KOPT-K1 (cell line): ENCODE results near the gene COPB2.
A peak's percentile ranks its signal among the peaks of the same experiment; 100 is the strongest.
"Not testable (repeated sequence)": the region's sequence is repeated elsewhere in the genome, so short reads cannot be mapped to it uniquely, and the experiment has no call there.

ENCODE experiments used
- H3K27ac ChIP-seq: fragments of 200-600 bp; sonication (generic); 2 replicates; pipeline ENCODE4 v1.5.1; 2016; ENCODE audit warnings: antibody characterized with exemption, mild to moderate bottlenecking, low read depth, low read length; ENCODE audit not compliant: poor library complexity, severe bottlenecking
- H3K36me3 ChIP-seq: fragments of 200-600 bp; sonication (generic); 2 replicates; pipeline ENCODE4 v1.5.1; 2017; ENCODE audit warnings: antibody characterized with exemption, mild to moderate bottlenecking, low read length, moderate library complexity; ENCODE audit not compliant: insufficient read depth
- H3K9me3 ChIP-seq: fragments of 200-600 bp; sonication (generic); 2 replicates; pipeline ENCODE4 v1.5.1; 2017; ENCODE audit warnings: antibody characterized with exemption, low read length, mild to moderate bottlenecking; ENCODE audit not compliant: insufficient read depth, poor library complexity, severe bottlenecking

COPB2 gene

GRCh38 chr3:139389552-139390368 lies at the start of gene COPB2:
COPB2 (minus strand) TSS chr3:139389647; CDS start chr3:139389550, 97 bp downstream.
- H3K36me3 ChIP-seq, result peaks cover 1% of the 10 kb centered on the region; the same call in 1 of the 2 replicates
- peak within 1 kb of the TSS; percentile 80 for H3K27ac ChIP-seq
- no peaks in the 10 kb centered on the region for H3K9me3 ChIP-seq

DNA sequence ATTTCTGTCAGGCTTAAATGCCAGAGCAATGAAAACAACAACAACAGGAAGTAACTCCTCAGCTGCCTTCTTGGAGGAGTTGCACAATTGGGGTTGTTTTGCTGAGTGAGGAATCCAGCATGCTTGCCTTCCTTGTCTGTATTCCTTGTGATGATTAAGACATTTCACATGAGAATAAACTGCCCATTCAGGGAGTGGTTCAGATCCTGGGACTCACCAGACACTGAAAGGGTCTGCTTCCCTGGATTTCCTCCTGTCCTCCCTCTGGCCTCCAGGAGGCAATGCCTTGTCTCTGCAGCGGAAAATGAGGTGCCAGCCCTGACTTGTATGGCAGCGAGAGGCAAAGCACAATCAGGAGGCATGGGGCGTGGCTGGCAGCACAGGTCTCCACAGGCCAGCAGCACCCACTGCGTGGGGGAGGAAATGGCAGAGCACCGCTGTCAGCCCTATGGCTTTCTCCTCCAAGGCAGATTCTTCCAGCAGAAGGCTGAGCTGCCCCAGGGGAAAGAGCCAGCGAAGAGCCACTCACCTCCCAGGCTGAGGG lies 45.4 kb upstream of the COPB2 start:
- no peak overlapping the region for H3K27ac ChIP-seq
- H3K36me3 ChIP-seq, result no peaks in the 10 kb centered on the region
- H3K9me3 ChIP-seq, result peaks cover 3% of the 10 kb centered on the region

GRCh38 chr3:139434228-139434627 lies 44.8 kb upstream of the COPB2 start:
- Histone ChIP-seq H3K9me3 (peaks cover 3% of the 10 kb centered on the region), H3K27ac (no peak overlapping the region), H3K36me3 (no peaks in the 10 kb centered on the region)

DNA sequence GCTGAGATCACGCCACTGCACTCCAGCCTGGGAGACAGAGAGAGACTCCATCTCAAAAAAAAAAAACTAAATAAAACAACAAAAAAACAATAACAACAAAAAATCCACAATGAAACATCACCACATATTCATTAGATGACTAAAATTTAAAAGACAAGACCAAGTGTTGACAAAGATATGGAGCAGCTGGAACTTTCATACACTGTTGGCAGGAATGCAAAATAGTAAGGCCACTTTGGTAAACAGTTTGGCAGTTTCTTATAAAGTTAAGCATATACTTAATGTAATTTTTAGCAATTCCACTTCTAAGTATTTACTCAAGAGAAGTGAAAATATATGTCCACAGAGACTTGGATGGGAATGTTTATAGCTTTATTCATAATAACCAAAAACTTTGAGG lies 43.6 kb upstream of the COPB2 start:
- Histone ChIP-seq H3K36me3 (no peaks in the 10 kb centered on the region), H3K27ac (no peak overlapping the region), H3K9me3 (peaks cover 3% of the 10 kb centered on the region)

DNA sequence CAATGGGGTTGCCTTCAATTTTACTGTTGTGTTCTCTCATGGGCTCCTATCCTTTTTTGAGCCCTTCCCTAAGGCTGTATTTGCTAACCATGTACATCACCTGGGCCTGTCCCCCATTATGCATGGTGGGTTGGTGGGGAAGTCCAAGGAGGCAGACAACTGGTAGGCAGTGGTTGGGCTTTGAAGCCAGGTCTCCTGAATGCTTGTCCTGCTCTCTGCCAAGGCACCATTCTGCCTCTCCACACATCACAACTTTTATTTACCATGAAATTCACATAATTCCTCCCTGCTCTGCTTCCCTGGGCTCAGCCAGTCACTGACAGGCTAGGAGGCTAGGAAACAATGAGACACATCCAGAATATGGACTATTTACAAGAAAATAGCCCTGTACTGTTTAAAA lies 41.0 kb upstream of the COPB2 start:
- Histone ChIP-seq H3K9me3 (peaks cover 3% of the 10 kb centered on the region), H3K27ac (no peak overlapping the region), H3K36me3 (no peaks in the 10 kb centered on the region)

GRCh38 chr3:139427283-139428060 lies 38.0 kb upstream of the COPB2 start:
- H3K36me3 ChIP-seq, result no peaks in the 10 kb centered on the region
- H3K27ac ChIP-seq, result no peak overlapping the region
- no peaks in the 10 kb centered on the region for H3K9me3 ChIP-seq

GRCh38 chr3:139425745-139426400 lies 36.4 kb upstream of the COPB2 start:
- no peak overlapping the region for H3K27ac ChIP-seq
- H3K9me3 ChIP-seq, result no peaks in the 10 kb centered on the region
- no peaks in the 10 kb centered on the region for H3K36me3 ChIP-seq

- H3K36me3 ChIP-seq, result no peaks in the 10 kb centered on the region
- no peaks in the 10 kb centered on the region for H3K9me3 ChIP-seq
Observed at GRCh38 chr3:139423232-139423631, 33.8 kb upstream of the COPB2 start.

GRCh38 chr3:139421460-139421859 lies 32.0 kb upstream of the COPB2 start:
- no peak overlapping the region for H3K27ac ChIP-seq
- H3K36me3 ChIP-seq, result no peaks in the 10 kb centered on the region
- no peaks in the 10 kb centered on the region for H3K9me3 ChIP-seq

More at GRCh38 chr3:139423232-139423631, 33.8 kb upstream of the COPB2 start:
- H3K27ac ChIP-seq, result no peak overlapping the region

DNA sequence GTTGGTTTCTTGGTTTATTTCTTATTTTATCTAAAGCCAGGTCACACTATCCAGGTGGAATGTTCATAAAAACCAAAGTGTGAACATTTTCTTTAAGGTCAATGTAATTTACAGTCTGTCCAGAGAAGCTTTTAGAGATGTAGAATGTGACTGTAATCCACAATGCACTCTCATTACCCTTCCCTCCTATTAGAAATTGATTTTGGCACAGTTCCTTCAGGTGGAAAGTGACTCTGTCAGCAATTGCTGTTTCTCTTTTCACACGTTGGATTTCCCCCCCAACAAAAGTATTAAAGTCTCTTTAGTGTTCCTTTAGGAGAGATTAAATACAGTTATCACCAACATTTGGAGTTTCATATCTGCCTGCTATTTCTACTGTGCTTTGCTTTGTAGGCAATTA lies 31.6 kb upstream of the COPB2 start:
- Histone ChIP-seq H3K27ac (no peak overlapping the region), H3K36me3 (no peaks in the 10 kb centered on the region), H3K9me3 (no peaks in the 10 kb centered on the region)

DNA sequence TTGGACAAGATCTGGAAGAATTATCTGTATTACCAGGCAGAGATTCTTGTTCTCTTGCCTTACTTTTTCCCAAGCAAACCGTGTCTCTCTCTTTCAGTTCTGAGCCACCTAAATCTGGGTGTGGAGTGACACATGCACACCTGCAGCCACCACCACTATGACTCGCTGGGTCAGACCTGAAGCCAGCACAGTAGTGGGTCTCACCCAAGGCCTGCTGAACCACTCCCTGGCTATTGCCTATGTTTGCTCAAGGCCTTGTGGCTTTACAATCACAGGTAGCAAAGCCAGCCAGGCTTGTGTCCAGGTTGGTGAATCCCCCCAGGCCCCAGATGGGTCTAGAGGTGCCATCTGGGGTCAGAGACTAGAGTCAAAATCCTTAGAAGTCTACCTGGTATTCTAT lies 28.7 kb upstream of the COPB2 start:
- H3K27ac ChIP-seq, result no peak overlapping the region
- H3K9me3 ChIP-seq, result peaks cover 11% of the 10 kb centered on the region
- H3K36me3 ChIP-seq, result no peaks in the 10 kb centered on the region

DNA sequence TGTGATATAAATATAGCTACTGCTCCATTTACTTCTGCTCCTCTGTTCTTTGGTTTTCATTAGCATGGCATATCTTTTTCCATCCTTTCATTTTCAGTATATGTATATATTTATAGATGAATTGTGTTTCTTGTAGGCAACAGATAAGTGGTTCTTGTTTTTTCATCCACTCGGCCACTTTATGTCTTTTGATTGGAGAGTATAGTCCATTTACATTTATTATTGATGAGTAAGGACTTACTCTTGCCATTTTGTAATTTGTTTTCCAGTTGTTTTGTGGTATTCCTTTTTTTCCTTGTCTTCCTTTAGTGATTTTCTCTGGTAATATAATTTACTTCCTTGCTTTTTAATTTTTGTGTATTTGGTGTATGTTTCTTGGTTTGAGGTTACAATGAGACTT lies 26.8 kb upstream of the COPB2 start:
- Histone ChIP-seq H3K27ac (no peak overlapping the region), H3K9me3 (peaks cover 18% of the 10 kb centered on the region)

DNA sequence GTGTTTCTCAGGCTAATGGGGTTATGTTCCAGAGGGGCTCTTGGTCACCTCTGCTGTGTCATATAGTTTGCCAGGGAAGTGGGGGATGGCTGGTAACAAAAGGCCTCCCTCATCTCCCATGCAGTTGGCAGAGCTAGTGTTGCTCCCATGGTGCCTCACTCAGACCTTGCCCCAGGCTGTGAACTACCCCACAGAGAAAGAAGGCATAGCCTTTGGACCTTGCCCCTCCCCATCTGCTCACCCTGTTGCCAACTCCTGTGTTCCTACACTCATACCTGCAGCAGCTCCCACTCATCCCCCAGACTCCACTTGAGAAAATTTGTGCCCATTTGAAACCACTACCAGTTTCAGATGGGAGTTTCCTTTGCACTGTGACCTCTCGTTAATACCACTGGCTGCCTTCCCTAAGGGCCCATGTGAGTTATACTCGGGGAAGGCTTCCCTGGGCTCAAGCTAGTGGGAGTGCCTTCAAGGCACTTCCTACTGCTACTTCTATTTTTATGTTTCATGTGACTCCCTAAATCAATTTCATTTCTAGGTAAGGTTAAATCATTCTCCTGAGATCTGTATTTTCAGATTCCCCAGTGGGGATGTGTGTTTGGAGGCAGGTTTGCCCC lies 25.3 kb upstream of the COPB2 start:
- H3K27ac ChIP-seq, result no peak overlapping the region
- H3K9me3 ChIP-seq, result peaks cover 18% of the 10 kb centered on the region
- H3K36me3 ChIP-seq, result no peaks in the 10 kb centered on the region

More for the DNA sequence above, 26.8 kb upstream of the COPB2 start:
- H3K36me3 ChIP-seq, result no peaks in the 10 kb centered on the region

DNA sequence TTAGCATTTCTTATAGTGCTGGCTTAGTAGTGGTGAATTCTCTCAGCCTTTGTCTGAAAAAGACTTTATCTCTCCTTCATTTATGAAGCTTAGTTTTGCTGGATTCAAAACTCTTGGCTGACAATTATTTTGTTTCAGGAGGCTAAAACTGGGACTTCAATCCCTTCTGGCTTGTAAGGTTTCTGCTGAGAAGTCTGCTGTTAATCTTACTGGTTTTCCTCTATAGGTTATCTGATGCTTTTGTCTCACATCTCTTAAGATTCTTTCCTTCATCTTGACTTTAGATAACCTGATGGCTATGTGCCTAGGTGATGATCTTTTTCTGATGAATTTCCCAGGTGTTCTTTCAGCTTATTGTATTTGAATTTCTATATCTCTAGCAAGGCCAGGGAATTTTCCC lies 23.4 kb upstream of the COPB2 start:
- H3K36me3 ChIP-seq, H3K27ac ChIP-seq: not testable (repeated sequence)
- peaks cover 18% of the 10 kb centered on the region for H3K9me3 ChIP-seq

DNA sequence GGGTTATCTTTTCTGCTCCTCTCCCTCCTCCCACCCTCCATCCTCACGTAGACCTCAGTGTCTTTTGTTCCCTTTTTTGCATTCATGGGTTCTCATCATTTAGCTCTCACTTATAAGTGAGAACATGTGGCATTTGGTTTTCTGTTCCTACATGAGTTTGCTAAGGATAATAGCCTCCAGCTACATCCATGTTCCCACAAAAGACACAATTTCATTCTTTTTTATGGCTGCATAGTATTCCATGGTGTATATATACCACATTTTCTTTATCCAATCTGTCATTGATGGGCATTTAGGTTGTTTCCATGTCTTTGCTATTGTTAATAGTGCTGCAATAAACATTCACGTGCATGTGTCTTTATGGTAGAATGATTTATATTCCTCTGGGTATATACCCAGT lies 11.7 kb upstream of the COPB2 start:
- H3K27ac ChIP-seq, H3K36me3 ChIP-seq, H3K9me3 ChIP-seq: not testable (repeated sequence)
